GM12878 (cell line): ENCODE results near the gene SNX32. TPM values are rescaled to one million over a fixed set of nuclear protein-coding genes. Genes with fewer than 3 reads are reported as not detected.

Source experiments
- BCLAF1 ChIP-seq: fragments of 450-650 bp; IDR thresholded peaks from 2 replicates; pipeline ENCODE4 v1.6.1; 2017; ENCODE audit warnings: antibody characterized with exemption, mild to moderate bottlenecking, moderate library complexity
- BHLHE40 ChIP-seq, 2 experiments: fragments of 450-650 bp in 1 of 2; IDR thresholded peaks; 2 replicates each; pipeline ENCODE4 v1.6.1; 2011 to 2017; ENCODE audit warnings: low read depth in 2 of 2, borderline replicate concordance in 1 of 2, improper control_type of control experiment in 1 of 2, low read length in 1 of 2, mild to moderate bottlenecking in 1 of 2
- ETV6 ChIP-seq, 2 experiments: fragments of 450-650 bp in 1 of 2; IDR thresholded peaks in 1 of 2; conservative IDR thresholded peaks in 1 of 2; 2 replicates each; pipeline ENCODE4 v1.6.1; 2014; ENCODE audit warnings: antibody characterized with exemption in 1 of 2, borderline replicate concordance in 1 of 2, low read depth in 1 of 2, mild to moderate bottlenecking in 1 of 2, moderate library complexity in 1 of 2
- JUNB ChIP-seq: IDR thresholded peaks from 2 replicates; pipeline ENCODE4 v1.6.1; 2016; ENCODE audit warnings: antibody characterized with exemption, mild to moderate bottlenecking
- NRF1 ChIP-seq: conservative IDR thresholded peaks from 2 replicates; pipeline ENCODE4 v1.6.1; 2011; ENCODE audit warnings: mild to moderate bottlenecking, low read depth, low read length, improper control_type of control experiment
- RAD51 ChIP-seq: fragments of 450-650 bp; IDR thresholded peaks from 2 replicates; pipeline ENCODE4 v1.6.1; 2016; ENCODE audit warnings: moderate library complexity, mild to moderate bottlenecking, inconsistent platforms
- REST ChIP-seq: IDR thresholded peaks from 2 replicates; pipeline ENCODE4 v1.6.1; 2012; ENCODE audit warnings: mild to moderate bottlenecking, low read depth, low read length
- SREBF1 ChIP-seq: IDR thresholded peaks from 2 replicates; pipeline ENCODE4 v1.6.1; 2012; ENCODE audit warnings: mild to moderate bottlenecking, low read length
- ZBTB11 ChIP-seq: fragments of 450-650 bp; formaldehyde crosslinking; IDR thresholded peaks from 2 replicates; pipeline ENCODE4 v1.5.0; 2022; ENCODE audit warnings: mild to moderate bottlenecking, missing genetic modification characterization
- ZBTB4 ChIP-seq: fragments of 450-650 bp; formaldehyde crosslinking; IDR thresholded peaks from 2 replicates; pipeline ENCODE4 v1.4.0; 2022; ENCODE audit warnings: mild to moderate bottlenecking, moderate library complexity
- polyA plus RNA-seq, 11 experiments: library from polyadenylated mRNA; depleted of rRNA in 4 of 11; unstranded in 6 of 11; stranded (reverse) in 5 of 11; fragments of >200 nt; fragmentation: Nextera tagmentation in 4 of 11; fragmentation: Illumina TruSeq in 1 of 11; extraction: Ambion mirVana in 4 of 11; extraction: Trizol in 1 of 11; gene quantifications; 1 replicate in 1 of 11; 2 replicates in 10 of 11; pipeline versions ENCODE4 v1.2.1 to v1.2.3, GENCODE V29; 2011 to 2016; ENCODE audit warnings: inconsistent platforms in 2 of 11, missing spikeins in 2 of 11, low read depth in 1 of 11
- total RNA-seq, 4 experiments: library from RNA; depleted of rRNA in 3 of 4; stranded (reverse); fragments of >200 nt in 3 of 4; fragmentation: Illumina TruSeq in 1 of 4; extraction: Trizol in 1 of 4; gene quantifications; 2 replicates each; pipeline versions ENCODE4 v1.2.1 to v1.2.3, GENCODE V29; 2013 to 2021

The SNX32 gene
- total and polyA plus RNA-seq, 10 of the 15 experiments (the other 5 are each of a cell fraction or from before 2014, with no cell fraction given), result 0.04 to 1.5 (median 0.11) TPM; not detected in 1

GRCh38 chr11:65859812-65860277 is 26.1 kb downstream of the SNX32 start (continued):
- no peak for TF ChIP-seq ZBTB4
- TF ChIP-seq JUNB, result no peak
- TF ChIP-seq SREBF1, result no peak
- no peak for TF ChIP-seq ZBTB11 (CRISPR knock-in tag)
- TF ChIP-seq BHLHE40 (IDR thresholded peaks at IDR 0.05; ENCODE audit: borderline replicate concordance in 1 of 2, low read depth in 2 of 2, low read length in 1 of 2), result 0 out of 4 replicates have a peak, but pooled peaks of 1 of the 2 experiments have one; percentile 1
- peak; percentile 67 for TF ChIP-seq RAD51
- TF ChIP-seq BCLAF1, result 0 out of 2 replicates have a peak, but pooled peaks have one; percentile 3
- no peak for TF ChIP-seq NRF1
- TF ChIP-seq ETV6 (conservative IDR thresholded peaks at IDR 0.05 in 1 of 2, IDR thresholded peaks at IDR 0.05 in 1 of 2; ENCODE audit: borderline replicate concordance in 1 of 2, low read depth in 1 of 2), result 0 out of 4 replicates have a peak, but pooled peaks of 1 of the 2 experiments have one; percentile 13
- no peak for TF ChIP-seq REST
- TF ChIP-seq, all 136 proteins: peak for 23
